ENCODE measurements around the gene PIP5K1B.

GRCh38 chr9:68793605-68794343, 88.7 kb downstream of the PIP5K1B start:
- TF ChIP-seq CTCF (IDR thresholded peaks at IDR 0.05; ENCODE audit: extremely low read depth in 1 of 2, insufficient read depth in 1 of 2, low read depth in 1 of 2, low read length in 2 of 2): no peak
- no peak for TF ChIP-seq POLR2AphosphoS5 (IDR thresholded peaks at IDR 0.05; ENCODE audit: insufficient read depth, low read depth, low read length)
- TF ChIP-seq POLR2A (IDR thresholded peaks at IDR 0.05; ENCODE audit: low read depth, low read length): no peak
- no peak for TF ChIP-seq MAX (IDR thresholded peaks at IDR 0.05; ENCODE audit: insufficient read depth, insufficient read length)
- TF ChIP-seq EZH2 (IDR thresholded peaks at IDR 0.05; ENCODE audit: borderline replicate concordance, low read depth, low read length, severe bottlenecking): no peak
- no peak for TF ChIP-seq MYC (IDR thresholded peaks at IDR 0.05; ENCODE audit: low read depth, low read length)
- no peak for TF ChIP-seq JUN (IDR thresholded peaks at IDR 0.05; ENCODE audit: borderline replicate concordance, insufficient read depth, insufficient read length, low read depth)
- TF ChIP-seq FOS (IDR thresholded peaks at IDR 0.05; ENCODE audit: borderline replicate concordance, insufficient read depth, low read length): no peak
